Bronchial epithelial cell (primary cell): Measurements from ENCODE around the gene ZNF365. TPM values are rescaled to one million over a fixed set of nuclear protein-coding genes. Genes with fewer than 3 reads are reported as not detected.

Source experiments
- DNase-seq: peaks from one replicate; pipeline ENCODE4 v3.0.0-alpha.2; 2010; ENCODE audit warnings: low read depth
- FAIRE-seq: peaks from 2 replicates; lab custom pipeline; 2011; peaks lifted over from hg19 to GRCh38; lab: Jason Lieb, UNC
- H3K27me3 ChIP-seq: 2 replicates; pipeline ENCODE4 v1.5.1; 2011; ENCODE audit warnings: low read length; ENCODE audit not compliant: control insufficient read depth, insufficient read depth
- H3K36me3 ChIP-seq: 2 replicates; pipeline ENCODE4 v1.5.1; 2011; ENCODE audit warnings: low read length; ENCODE audit not compliant: control insufficient read depth, insufficient read depth
- H3K4me3 ChIP-seq: 2 replicates; pipeline ENCODE4 v1.5.1; 2011; ENCODE audit warnings: mild to moderate bottlenecking, low read depth, low read length, control low read depth
- CTCF ChIP-seq: IDR thresholded peaks from 2 replicates; pipeline ENCODE4 v1.5.1; 2011; ENCODE audit warnings: mild to moderate bottlenecking, moderate library complexity, low read length, control low read depth, inconsistent platforms; ENCODE audit not compliant: insufficient read depth, severe bottlenecking
- total RNA-seq: library from RNA; depleted of rRNA; stranded (reverse); fragments of >200 nt; gene quantifications from 2 replicates; pipeline ENCODE4 v1.2.1, GENCODE V29; 2014

The ZNF365 gene
- total RNA-seq, 1 donor from 2014 or later, result 1.3 TPM

- DNase-seq (peak; percentile 95), FAIRE-seq (no peak)
- H3K27me3 ChIP-seq, result no peaks in the 10 kb centered on the region
- no peak for TF ChIP-seq CTCF
- H3K4me3 ChIP-seq, result no peak overlapping the region
- H3K36me3 ChIP-seq, result no peaks in the 10 kb centered on the region
These were observed 5.8 kb downstream of the ZNF365 start for GRCh38 chr10:62380016-62380415.

GRCh38 chr10:62381385-62382102 is 7.4 kb downstream of the ZNF365 start:
- no peak for FAIRE-seq
- Histone ChIP-seq H3K4me3 (no peak overlapping the region), H3K27me3 (no peaks in the 10 kb centered on the region), H3K36me3 (no peaks in the 10 kb centered on the region)
- no peak for DNase-seq
- no peak for TF ChIP-seq CTCF

GRCh38 chr10:62382831-62383230 is 8.7 kb downstream of the ZNF365 start:
- Histone ChIP-seq H3K27me3 (no peaks in the 10 kb centered on the region), H3K4me3 (no peak overlapping the region), H3K36me3 (no peaks in the 10 kb centered on the region)
- FAIRE-seq, result no peak
- no peak for TF ChIP-seq CTCF
- no peak for DNase-seq

GRCh38 chr10:62384057-62384446 is 9.9 kb downstream of the ZNF365 start:
- no peaks in the 10 kb centered on the region for H3K36me3 ChIP-seq
- no peaks in the 10 kb centered on the region for H3K27me3 ChIP-seq
- no peak for FAIRE-seq
- TF ChIP-seq CTCF, result no peak
- H3K4me3 ChIP-seq, result no peak overlapping the region
- DNase-seq, result peak; percentile 97

GRCh38 chr10:62384447-62385081 is 10.4 kb downstream of the ZNF365 start:
- DNase-seq, result peak; percentile 64
- no peak overlapping the region for H3K4me3 ChIP-seq
- no peak for FAIRE-seq

More at GRCh38 chr10:62384447-62385081, 10.4 kb downstream of the ZNF365 start:
- Histone ChIP-seq H3K27me3 (no peaks in the 10 kb centered on the region), H3K36me3 (no peaks in the 10 kb centered on the region)
- no peak for TF ChIP-seq CTCF
